HCT116 (cell line): Measurements from ENCODE around the gene TEPSIN.

Source experiments
- CEBPB ChIP-seq: IDR thresholded peaks from 2 replicates; pipeline ENCODE4 v1.6.1; 2012; ENCODE audit warnings: low read depth
- EZH2 ChIP-seq: fragments of 200-600 bp; sonication (generic); IDR thresholded peaks from 2 replicates; pipeline ENCODE4 v1.6.1; 2017; ENCODE audit warnings: antibody characterized with exemption, mixed run types
- EZH2phosphoT487 ChIP-seq: fragments of 200-600 bp; IDR thresholded peaks from 2 replicates; pipeline ENCODE4 v1.6.1; 2018; ENCODE audit warnings: antibody characterized with exemption, borderline replicate concordance
- FOSL1 ChIP-seq: IDR thresholded peaks from 2 replicates; pipeline ENCODE4 v1.6.1; 2012; ENCODE audit warnings: low read depth
- JUND ChIP-seq: IDR thresholded peaks from 2 replicates; pipeline ENCODE4 v1.6.1; 2012
- POLR2A ChIP-seq: IDR thresholded peaks from 2 replicates; pipeline ENCODE4 v1.7.0; 2011; ENCODE audit warnings: borderline replicate concordance; ENCODE audit not compliant: insufficient read depth, insufficient read length; ENCODE audit errors: extremely low read depth
- POLR2AphosphoS5 ChIP-seq: IDR thresholded peaks from 2 replicates; pipeline ENCODE4 v1.6.1; 2011; ENCODE audit warnings: mild to moderate bottlenecking, low read depth, low read length, moderate library complexity
- RAD21 ChIP-seq: IDR thresholded peaks from 2 replicates; pipeline ENCODE4 v1.6.1; 2012; ENCODE audit warnings: low read depth, mild to moderate bottlenecking
- TCF7L2 ChIP-seq: IDR thresholded peaks from 2 replicates; pipeline ENCODE4 v1.7.0; 2011; ENCODE audit warnings: borderline replicate concordance, inconsistent platforms; ENCODE audit not compliant: insufficient read depth, insufficient read length; ENCODE audit errors: extremely low read depth
- TF ChIP-seq, protein P1 (sequence below), 3 experiments: fragments of 200-600 bp in 1 of 3; sonication (generic) in 1 of 3; IDR thresholded peaks in 2 of 3; conservative IDR thresholded peaks in 1 of 3; 2 replicates each; pipeline ENCODE4 v1.5.1; 2012 to 2017; ENCODE audit warnings: low read depth in 2 of 3, low read length in 2 of 3, antibody characterized with exemption in 1 of 3, borderline replicate concordance in 1 of 3, control low read depth in 1 of 3, mild to moderate bottlenecking in 1 of 3, mixed read lengths in 1 of 3, mixed run types in 1 of 3, moderate library complexity in 1 of 3; ENCODE audit not compliant: insufficient read depth in 1 of 3
- TF ChIP-seq, protein P2 (sequence below): IDR thresholded peaks from 2 replicates; pipeline ENCODE4 v1.6.1; 2011; ENCODE audit warnings: mild to moderate bottlenecking, low read length, moderate library complexity; ENCODE audit not compliant: insufficient replicate concordance; ENCODE audit errors: extremely low read depth
- TF ChIP-seq, protein P3 (sequence below): IDR thresholded peaks from 2 replicates; pipeline ENCODE4 v1.6.1; 2012
- TF ChIP-seq, protein P4 (sequence below): IDR thresholded peaks from 2 replicates; pipeline ENCODE4 v1.6.1; 2012; ENCODE audit warnings: low read depth
- TF ChIP-seq, protein P5 (sequence below): IDR thresholded peaks from 2 replicates; pipeline ENCODE4 v1.6.1; 2012

DNA sequence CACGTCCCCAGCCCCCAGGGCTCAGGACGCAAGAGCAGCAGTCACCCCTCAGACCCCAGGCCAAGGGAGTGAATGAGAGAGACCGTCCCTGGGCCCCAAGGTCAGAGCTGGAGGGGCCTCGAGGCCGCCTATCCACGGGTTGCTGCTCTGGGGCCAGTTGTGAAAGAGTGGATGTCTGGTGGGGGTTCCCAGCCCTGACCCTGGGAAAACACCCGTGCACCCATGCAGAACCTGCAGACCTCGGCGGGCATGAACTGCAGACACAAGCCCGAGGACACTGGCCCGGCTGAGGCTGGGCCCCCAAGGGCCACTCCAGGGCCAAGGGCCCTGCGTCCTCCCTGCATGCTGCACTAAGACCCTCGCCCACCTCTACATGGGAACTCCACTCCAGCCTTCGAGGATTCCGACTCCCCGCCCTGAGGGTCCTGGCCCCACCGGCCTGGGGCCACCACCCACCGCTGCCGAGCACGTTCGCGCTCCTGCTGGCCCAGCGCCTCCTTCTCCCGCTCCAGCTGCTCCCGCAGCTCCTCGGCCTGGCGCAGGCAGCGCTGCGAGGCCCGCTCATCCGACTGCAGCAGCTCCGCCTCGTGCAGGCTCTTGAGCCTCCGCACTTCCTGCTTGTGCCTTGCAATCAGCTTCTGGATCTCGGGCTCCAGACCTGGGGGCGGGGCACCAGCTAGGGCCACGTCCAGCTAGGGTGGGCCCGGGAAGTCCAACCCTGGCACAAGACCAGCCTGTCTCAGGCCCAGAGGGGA, 45.2 kb downstream of the TEPSIN start:
- TF ChIP-seq, protein P1, sequence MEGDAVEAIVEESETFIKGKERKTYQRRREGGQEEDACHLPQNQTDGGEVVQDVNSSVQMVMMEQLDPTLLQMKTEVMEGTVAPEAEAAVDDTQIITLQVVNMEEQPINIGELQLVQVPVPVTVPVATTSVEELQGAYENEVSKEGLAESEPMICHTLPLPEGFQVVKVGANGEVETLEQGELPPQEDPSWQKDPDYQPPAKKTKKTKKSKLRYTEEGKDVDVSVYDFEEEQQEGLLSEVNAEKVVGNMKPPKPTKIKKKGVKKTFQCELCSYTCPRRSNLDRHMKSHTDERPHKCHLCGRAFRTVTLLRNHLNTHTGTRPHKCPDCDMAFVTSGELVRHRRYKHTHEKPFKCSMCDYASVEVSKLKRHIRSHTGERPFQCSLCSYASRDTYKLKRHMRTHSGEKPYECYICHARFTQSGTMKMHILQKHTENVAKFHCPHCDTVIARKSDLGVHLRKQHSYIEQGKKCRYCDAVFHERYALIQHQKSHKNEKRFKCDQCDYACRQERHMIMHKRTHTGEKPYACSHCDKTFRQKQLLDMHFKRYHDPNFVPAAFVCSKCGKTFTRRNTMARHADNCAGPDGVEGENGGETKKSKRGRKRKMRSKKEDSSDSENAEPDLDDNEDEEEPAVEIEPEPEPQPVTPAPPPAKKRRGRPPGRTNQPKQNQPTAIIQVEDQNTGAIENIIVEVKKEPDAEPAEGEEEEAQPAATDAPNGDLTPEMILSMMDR (IDR thresholded peaks at IDR 0.05 in 2 of 3, conservative IDR thresholded peaks at IDR 0.05 in 1 of 3; ENCODE audit: borderline replicate concordance in 1 of 3, insufficient read depth in 1 of 3, low read depth in 2 of 3, low read length in 2 of 3), result no peak
- no peak for TF ChIP-seq POLR2A
- TF ChIP-seq EZH2, result no peak
- TF ChIP-seq, protein P2, sequence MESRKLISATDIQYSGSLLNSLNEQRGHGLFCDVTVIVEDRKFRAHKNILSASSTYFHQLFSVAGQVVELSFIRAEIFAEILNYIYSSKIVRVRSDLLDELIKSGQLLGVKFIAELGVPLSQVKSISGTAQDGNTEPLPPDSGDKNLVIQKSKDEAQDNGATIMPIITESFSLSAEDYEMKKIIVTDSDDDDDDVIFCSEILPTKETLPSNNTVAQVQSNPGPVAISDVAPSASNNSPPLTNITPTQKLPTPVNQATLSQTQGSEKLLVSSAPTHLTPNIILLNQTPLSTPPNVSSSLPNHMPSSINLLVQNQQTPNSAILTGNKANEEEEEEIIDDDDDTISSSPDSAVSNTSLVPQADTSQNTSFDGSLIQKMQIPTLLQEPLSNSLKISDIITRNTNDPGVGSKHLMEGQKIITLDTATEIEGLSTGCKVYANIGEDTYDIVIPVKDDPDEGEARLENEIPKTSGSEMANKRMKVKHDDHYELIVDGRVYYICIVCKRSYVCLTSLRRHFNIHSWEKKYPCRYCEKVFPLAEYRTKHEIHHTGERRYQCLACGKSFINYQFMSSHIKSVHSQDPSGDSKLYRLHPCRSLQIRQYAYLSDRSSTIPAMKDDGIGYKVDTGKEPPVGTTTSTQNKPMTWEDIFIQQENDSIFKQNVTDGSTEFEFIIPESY, result no peak
- no peak for TF ChIP-seq EZH2phosphoT487
- TF ChIP-seq CEBPB, result no peak
- TF ChIP-seq TCF7L2, result no peak
- TF ChIP-seq JUND, result no peak
- no peak for TF ChIP-seq RAD21
- no peak for TF ChIP-seq FOSL1
- TF ChIP-seq, protein P3, sequence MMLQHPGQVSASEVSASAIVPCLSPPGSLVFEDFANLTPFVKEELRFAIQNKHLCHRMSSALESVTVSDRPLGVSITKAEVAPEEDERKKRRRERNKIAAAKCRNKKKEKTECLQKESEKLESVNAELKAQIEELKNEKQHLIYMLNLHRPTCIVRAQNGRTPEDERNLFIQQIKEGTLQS, result no peak
- TF ChIP-seq POLR2AphosphoS5, result no peak
- TF ChIP-seq, protein P4, sequence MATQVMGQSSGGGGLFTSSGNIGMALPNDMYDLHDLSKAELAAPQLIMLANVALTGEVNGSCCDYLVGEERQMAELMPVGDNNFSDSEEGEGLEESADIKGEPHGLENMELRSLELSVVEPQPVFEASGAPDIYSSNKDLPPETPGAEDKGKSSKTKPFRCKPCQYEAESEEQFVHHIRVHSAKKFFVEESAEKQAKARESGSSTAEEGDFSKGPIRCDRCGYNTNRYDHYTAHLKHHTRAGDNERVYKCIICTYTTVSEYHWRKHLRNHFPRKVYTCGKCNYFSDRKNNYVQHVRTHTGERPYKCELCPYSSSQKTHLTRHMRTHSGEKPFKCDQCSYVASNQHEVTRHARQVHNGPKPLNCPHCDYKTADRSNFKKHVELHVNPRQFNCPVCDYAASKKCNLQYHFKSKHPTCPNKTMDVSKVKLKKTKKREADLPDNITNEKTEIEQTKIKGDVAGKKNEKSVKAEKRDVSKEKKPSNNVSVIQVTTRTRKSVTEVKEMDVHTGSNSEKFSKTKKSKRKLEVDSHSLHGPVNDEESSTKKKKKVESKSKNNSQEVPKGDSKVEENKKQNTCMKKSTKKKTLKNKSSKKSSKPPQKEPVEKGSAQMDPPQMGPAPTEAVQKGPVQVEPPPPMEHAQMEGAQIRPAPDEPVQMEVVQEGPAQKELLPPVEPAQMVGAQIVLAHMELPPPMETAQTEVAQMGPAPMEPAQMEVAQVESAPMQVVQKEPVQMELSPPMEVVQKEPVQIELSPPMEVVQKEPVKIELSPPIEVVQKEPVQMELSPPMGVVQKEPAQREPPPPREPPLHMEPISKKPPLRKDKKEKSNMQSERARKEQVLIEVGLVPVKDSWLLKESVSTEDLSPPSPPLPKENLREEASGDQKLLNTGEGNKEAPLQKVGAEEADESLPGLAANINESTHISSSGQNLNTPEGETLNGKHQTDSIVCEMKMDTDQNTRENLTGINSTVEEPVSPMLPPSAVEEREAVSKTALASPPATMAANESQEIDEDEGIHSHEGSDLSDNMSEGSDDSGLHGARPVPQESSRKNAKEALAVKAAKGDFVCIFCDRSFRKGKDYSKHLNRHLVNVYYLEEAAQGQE, result no peak
- TF ChIP-seq, protein P5, sequence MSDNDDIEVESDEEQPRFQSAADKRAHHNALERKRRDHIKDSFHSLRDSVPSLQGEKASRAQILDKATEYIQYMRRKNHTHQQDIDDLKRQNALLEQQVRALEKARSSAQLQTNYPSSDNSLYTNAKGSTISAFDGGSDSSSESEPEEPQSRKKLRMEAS, result no peak
